Kidney tubule cell (primary cell): ENCODE results near the gene STXBP5L.
"Not testable (repeated sequence)": the region's sequence is repeated elsewhere in the genome, so short reads cannot be mapped to it uniquely, and the experiment has no call there.

Experiments used
- DNase-seq: peaks from one replicate; pipeline ENCODE4 v3.0.0-alpha.2; 2018; ENCODE audit warnings: low spot score

STXBP5L gene

GRCh38 chr3:121063628-121064027, 155.6 kb downstream of the STXBP5L start:
- DNase-seq: no peak

DNA sequence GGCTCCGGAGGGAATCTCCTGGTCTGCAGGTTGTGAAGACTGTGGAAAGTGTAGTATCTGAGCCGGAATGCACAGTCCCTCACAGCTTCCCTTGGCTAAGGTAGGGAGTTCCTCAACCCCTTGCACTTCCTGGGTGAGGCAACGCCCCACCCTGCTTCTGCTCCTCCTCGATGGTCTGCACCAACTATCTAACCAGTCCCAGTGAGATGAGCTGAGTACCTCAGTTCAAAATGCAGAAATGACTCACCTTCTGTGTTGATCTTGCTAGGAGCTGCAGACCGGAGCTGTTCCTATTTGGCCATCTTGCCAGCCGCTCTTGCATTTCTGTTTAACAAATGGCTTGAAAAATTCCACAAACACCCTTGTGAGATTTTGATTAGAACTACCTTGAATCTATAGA, 156.1 kb downstream of the STXBP5L start:
- DNase-seq: no peak

DNA sequence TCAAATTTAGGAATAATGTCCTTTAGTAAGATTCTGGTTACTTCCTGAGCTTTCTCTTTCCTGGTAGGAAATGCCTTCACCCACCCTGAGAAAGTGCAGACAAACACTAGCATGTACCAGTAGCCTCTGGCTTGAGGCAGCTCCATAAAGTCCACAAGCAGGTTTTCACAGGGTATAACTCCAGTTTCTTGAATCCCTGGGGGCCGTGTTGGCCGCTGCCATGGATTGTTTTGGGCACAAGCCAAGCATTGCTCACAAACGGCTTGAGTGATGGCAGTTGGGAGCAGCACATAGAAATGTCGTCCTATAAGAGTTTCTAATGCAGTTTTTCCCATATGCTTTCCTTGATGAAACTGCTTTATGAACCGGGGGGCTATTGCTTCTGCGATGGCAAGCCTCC, 164.1 kb downstream of the STXBP5L start:
- no peak for DNase-seq

DNA sequence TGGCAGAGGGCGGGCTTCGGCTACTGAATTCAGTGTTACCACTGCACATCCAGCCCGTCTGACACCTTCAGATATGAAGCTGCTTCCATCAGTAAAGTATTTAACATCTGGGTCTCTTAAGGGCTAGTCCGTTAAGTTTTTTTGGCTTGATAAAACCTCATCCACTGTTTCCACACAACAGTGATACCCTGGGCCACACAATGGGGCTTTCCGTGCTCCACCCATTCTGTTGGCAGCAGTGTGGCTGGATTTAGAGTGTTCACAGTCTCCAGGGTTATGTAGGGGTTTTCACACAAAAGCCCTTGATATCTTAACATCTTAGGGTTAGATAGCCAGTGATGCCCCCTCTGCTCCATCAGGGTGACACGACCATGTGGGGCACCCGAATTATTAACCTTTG, 165.0 kb downstream of the STXBP5L start:
- no peak for DNase-seq

DNA sequence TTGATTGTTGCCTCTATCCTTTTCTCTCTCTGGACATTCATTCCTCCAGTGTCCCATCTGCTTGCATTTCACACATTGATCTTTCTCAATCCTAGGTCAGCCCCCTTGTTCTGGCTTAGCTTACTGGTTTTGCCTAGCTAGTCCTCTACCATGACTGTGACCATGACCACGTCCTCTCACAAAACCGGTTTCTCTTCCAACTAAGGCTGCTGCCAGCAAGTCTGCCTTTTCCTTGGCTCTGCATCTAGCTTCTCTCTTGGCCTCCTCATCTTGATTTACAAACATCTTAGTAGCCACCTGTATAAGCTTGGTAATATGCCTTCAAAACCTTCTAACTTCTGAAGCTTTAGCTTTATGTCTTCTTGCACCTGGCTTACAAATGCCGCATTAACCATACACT, 167.2 kb downstream of the STXBP5L start:
- DNase-seq: no peak

- not testable (repeated sequence) for DNase-seq
These were observed 170.5 kb downstream of the STXBP5L start for GRCh38 chr3:121078378-121079101.

DNA sequence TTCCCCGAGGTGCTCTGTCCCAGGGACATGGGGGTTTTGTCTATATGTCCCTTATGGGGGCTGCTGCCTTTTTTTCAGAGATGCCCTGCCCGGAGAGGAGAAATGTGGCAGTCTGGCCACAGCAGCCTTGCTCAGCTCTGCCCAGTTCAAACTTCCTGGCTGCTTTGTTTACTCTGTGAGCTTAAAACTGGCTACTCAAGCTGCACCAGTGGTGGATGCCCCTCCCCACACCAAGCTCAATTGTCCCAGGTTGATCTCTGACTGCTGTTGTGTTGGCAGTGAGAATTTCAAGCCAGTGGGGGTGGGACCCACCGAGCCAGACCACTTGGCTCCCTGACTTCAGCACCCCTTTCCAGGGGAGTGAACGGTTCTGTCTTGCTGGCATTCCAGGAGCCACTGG, 188.9 kb downstream of the STXBP5L start:
- DNase-seq: no peak

DNA sequence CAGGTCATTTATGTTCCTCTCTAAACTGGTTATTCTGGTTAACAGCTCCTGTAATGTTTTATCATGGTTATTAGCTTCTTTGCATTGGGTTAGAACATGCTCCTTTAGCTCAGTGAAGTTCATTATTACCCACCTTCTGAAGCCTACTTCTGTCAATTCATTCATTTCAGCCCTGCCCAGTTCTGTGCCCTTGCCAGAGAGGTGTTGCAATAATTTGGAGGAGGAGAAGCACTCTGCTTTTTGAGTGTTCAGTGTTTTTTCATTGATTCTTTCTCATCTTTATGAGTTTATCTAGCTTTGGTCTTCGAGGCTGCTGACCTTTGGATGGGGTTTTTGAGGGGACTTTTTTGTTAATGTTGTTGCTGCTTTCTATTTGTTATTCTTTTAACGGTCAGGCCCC, 203.1 kb downstream of the STXBP5L start:
- DNase-seq: not testable (repeated sequence)

- DNase-seq: no peak
These were observed 204.1 kb downstream of the STXBP5L start for GRCh38 chr3:121111914-121112612.

DNA sequence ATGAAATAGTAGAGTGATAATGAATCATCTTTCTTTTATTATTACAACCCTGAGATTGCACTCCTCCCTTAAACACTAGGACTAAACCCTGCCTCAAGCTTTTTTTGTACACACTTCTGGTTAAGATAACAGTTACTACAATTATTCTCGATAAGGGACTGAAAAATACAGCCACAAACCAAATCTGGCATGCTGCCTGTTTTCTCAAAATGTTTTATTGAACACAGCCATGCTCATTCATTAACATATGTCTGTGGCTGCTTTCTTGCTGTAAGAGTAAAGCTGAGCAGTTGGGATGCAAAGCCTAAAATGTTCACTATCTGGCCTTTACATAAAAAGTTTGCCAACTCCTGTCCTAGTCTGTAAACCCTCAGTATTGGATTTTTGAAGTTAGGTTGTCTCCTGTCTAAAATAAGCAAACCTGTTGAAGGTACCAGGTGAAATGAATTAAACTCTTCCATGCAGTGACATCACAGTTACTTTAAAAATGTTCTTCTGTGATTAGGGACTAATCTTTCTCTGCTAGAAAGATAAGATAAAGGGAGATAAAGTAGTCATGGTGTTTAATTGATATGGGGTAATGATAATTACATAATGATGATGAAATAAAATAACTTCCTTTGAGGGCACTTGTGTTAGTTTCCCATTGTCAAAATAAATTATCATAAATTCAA, 218.2 kb downstream of the STXBP5L start:
- DNase-seq: no peak

DNA sequence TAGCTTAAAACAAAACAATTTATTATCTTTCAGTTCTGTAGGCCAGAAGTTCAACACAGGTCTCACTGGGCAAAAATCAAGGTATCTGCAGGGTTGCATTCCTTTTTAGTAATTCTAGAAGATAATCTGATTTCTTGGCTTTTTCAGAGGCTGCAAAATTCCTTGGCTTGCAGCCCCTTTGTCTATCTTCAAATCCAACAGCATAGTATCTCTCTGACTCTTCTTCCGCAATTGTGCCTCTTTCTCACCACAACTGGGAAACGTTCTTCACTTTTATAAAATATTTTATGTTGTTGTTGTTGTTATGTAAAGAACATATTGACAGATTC, 218.7 kb downstream of the STXBP5L start:
- no peak for DNase-seq

DNA sequence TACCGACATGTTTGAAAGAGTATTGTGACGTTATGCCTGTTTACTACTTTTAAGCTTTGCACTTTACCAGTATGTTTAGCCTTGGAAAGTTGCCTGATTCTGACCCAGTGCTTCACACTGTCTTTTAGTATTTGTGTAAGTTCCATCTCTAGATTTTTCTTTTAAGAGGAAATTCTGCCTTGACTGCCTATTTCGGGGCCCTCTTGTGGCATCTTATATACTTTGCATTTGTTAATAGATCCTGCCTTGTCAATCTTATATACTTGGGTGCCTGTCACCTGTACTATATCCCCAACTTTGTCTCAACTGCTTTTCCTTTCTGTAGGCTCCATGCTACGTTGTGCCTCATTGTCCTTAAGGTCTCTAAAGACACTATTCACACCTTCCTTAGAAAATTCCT, 244.6 kb downstream of the STXBP5L start:
- DNase-seq: peak; percentile 1

DNA sequence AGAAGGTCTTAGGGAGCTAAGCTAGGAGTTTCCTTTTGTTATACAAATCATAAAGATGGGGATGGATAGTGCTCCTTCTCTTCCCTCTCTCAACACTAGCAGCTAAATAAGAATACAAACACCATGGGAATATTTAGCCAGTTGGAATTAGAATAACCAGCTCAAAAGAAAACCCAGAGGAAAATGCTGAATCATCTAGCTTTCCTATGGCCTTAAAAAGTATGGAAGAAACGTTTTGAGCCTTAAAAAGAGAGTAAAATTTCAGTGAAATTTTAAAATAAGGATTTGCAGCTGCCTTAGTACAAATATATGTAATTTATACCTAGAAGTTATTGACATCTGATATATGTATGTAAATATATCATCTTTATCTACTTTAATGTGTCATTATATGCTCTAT, 245.8 kb downstream of the STXBP5L start:
- no peak for DNase-seq

DNA sequence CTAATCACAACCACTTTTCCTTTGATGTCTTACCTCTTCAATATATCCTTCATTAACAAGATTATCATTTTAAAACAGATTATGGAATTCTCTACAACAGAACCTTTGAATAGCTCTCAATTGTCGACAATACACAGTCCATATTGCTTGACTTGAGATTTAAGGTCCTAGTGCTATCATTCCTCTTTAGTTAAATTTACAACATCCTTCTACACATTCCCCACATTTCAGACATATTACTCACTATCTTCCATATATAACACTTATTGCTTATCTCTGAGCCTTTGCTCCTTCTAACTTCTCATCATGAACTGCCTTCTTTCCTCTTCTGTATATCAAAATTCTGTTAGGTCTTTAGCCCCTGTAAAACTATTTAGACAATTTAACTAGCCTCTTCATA, 247.0 kb downstream of the STXBP5L start:
- DNase-seq: no peak

- no peak for DNase-seq
These were observed 257.4 kb downstream of the STXBP5L start for GRCh38 chr3:121165397-121165837.

GRCh38 chr3:121167374-121168139, 259.6 kb downstream of the STXBP5L start:
- no peak for DNase-seq

GRCh38 chr3:121175083-121175482, 267.1 kb downstream of the STXBP5L start:
- no peak for DNase-seq

- not testable (repeated sequence) for DNase-seq
These were observed 282.6 kb downstream of the STXBP5L start for GRCh38 chr3:121190626-121191025.

- DNase-seq: no peak
These were observed 294.6 kb downstream of the STXBP5L start for GRCh38 chr3:121202573-121202972.

- DNase-seq: no peak
These were observed 315.1 kb downstream of the STXBP5L start for GRCh38 chr3:121223116-121223515.

GRCh38 chr3:121228971-121229370, 321.0 kb downstream of the STXBP5L start:
- no peak for DNase-seq

GRCh38 chr3:121230194-121230593, 322.2 kb downstream of the STXBP5L start:
- not testable (repeated sequence) for DNase-seq
